ENCODE results near the gene CA12. TPM values are rescaled to one million over a fixed set of nuclear protein-coding genes. Genes with fewer than 3 reads are reported as not detected.

The CA12 gene
- polyA plus RNA-seq, 3 donors, result not detected

GRCh38 chr15:63337046-63337445 is 44.6 kb downstream of the CA12 start:
- no peaks in the 10 kb centered on the region for H3K36me3 ChIP-seq (replicated peaks in 1 of 2; ENCODE audit: control insufficient read depth in 1 of 2, insufficient read depth in 2 of 2, low read length in 2 of 2)
- no peak overlapping the region for H3K9ac ChIP-seq (ENCODE audit: insufficient read depth, low read length, poor library complexity, severe bottlenecking)
- H3K27me3 ChIP-seq (ENCODE audit: control insufficient read depth in 2 of 2, insufficient read depth in 2 of 2, low read length in 2 of 2), result no peaks in the 10 kb centered on the region
- H4K20me1 ChIP-seq (ENCODE audit: insufficient read depth, low read length), result no peaks in the 10 kb centered on the region
- no peak overlapping the region for H3K27ac ChIP-seq (ENCODE audit: low read depth in 1 of 2, low read length in 2 of 2)
- H3K4me1 Mint-ChIP-seq, result no peaks in the 10 kb centered on the region
- intact Hi-C loops (cut with micrococcal nuclease), result no loop called here
- no peak overlapping the region for H3K4me3 Mint-ChIP-seq
- H3K79me2 ChIP-seq (ENCODE audit: insufficient read depth, low read length), result no peaks in the 10 kb centered on the region
- no peak for DNase-seq
- no peaks in the 10 kb centered on the region for H3K9me3 ChIP-seq (replicated peaks in 1 of 2; ENCODE audit: control insufficient read depth in 1 of 2, insufficient read depth in 1 of 2, low read length in 2 of 2)
- no peak overlapping the region for H3K4me2 ChIP-seq (replicated peaks; ENCODE audit: extremely low read depth, low read length, poor library complexity, severe bottlenecking)
- H2AFZ ChIP-seq (ENCODE audit: insufficient read depth, low read depth, low read length, poor library complexity, severe bottlenecking), result no peak overlapping the region
- H3K9me3 Mint-ChIP-seq, result no peaks in the 10 kb centered on the region
- no peak overlapping the region for H3K4me3 ChIP-seq (replicated peaks in 1 of 3; ENCODE audit: low read depth in 2 of 3, low read length in 3 of 3)
- no CpG with 5 or more reads among the region's 4 CpGs for WGBS (ENCODE audit: insufficient coverage)
- H3K27me3 Mint-ChIP-seq (ENCODE audit: low read depth in 3 of 3), result peaks cover 0 to 3% (median 3%) of the 10 kb centered on the region in 3 donors
- no peaks in the 10 kb centered on the region for H3K36me3 Mint-ChIP-seq
- H3K27ac Mint-ChIP-seq, result no peak overlapping the region
- no peak for TF ChIP-seq CTCF (IDR thresholded peaks at IDR 0.05)
- no peaks in the 10 kb centered on the region for H3K4me1 ChIP-seq (ENCODE audit: control insufficient read depth in 1 of 2, insufficient read depth in 2 of 2, low read length in 2 of 2)

GRCh38 chr15:63335543-63336240 is 46.0 kb downstream of the CA12 start:
- 84% methylated on average over 5 of the region's 8 CpGs for WGBS (ENCODE audit: insufficient coverage)
- no peak for TF ChIP-seq CTCF (IDR thresholded peaks at IDR 0.05)
- no peak overlapping the region for H3K4me3 Mint-ChIP-seq

More at GRCh38 chr15:63335543-63336240, 46.0 kb downstream of the CA12 start:
- H4K20me1 ChIP-seq (ENCODE audit: insufficient read depth, low read length), result no peaks in the 10 kb centered on the region
- H3K4me1 ChIP-seq (ENCODE audit: control insufficient read depth in 1 of 2, insufficient read depth in 2 of 2, low read length in 2 of 2), result no peaks in the 10 kb centered on the region
- no peak for DNase-seq
- H3K79me2 ChIP-seq (ENCODE audit: insufficient read depth, low read length), result no peaks in the 10 kb centered on the region
- Mint-ChIP-seq H3K27ac (no peak overlapping the region), H3K9me3 (no peaks in the 10 kb centered on the region), H3K27me3 (ENCODE audit: low read depth in 3 of 3) (peaks cover 0 to 3% (median 2%) of the 10 kb centered on the region in 3 donors), H3K36me3 (no peaks in the 10 kb centered on the region), H3K4me1 (no peaks in the 10 kb centered on the region)
- no peak overlapping the region for H3K4me3 ChIP-seq (replicated peaks in 1 of 3; ENCODE audit: low read depth in 2 of 3, low read length in 3 of 3)
- H3K36me3 ChIP-seq (replicated peaks in 1 of 2; ENCODE audit: control insufficient read depth in 1 of 2, insufficient read depth in 2 of 2, low read length in 2 of 2), result no peaks in the 10 kb centered on the region
- H3K9me3 ChIP-seq (replicated peaks in 1 of 2; ENCODE audit: control insufficient read depth in 1 of 2, insufficient read depth in 1 of 2, low read length in 2 of 2), result no peaks in the 10 kb centered on the region
- H3K27me3 ChIP-seq (ENCODE audit: control insufficient read depth in 2 of 2, insufficient read depth in 2 of 2, low read length in 2 of 2), result no peaks in the 10 kb centered on the region
- H3K4me2 ChIP-seq (replicated peaks; ENCODE audit: extremely low read depth, low read length, poor library complexity, severe bottlenecking), result no peak overlapping the region
- intact Hi-C loops (cut with micrococcal nuclease), result no loop called here
- H2AFZ ChIP-seq (ENCODE audit: insufficient read depth, low read depth, low read length, poor library complexity, severe bottlenecking), result no peak overlapping the region
- no peak overlapping the region for H3K9ac ChIP-seq (ENCODE audit: insufficient read depth, low read length, poor library complexity, severe bottlenecking)
- H3K27ac ChIP-seq (ENCODE audit: low read depth in 1 of 2, low read length in 2 of 2), result no peak overlapping the region

All from CD14-positive monocyte (primary cell).